Measurements from ENCODE around the gene IFNK. TPM values are rescaled to one million over a fixed set of nuclear protein-coding genes. Genes with fewer than 3 reads are reported as not detected.

Gene IFNK, protein sequence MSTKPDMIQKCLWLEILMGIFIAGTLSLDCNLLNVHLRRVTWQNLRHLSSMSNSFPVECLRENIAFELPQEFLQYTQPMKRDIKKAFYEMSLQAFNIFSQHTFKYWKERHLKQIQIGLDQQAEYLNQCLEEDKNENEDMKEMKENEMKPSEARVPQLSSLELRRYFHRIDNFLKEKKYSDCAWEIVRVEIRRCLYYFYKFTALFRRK
- total RNA-seq (not detected in 2 replicates), polyA plus RNA-seq (not detected in 2 replicates), polyA minus RNA-seq (not detected in 2 replicates), Bru-seq, nascent RNA (not detected), BruChase-seq, experiment 1, labeled RNA remaining after a 6-hour chase (not detected), BruChase-seq, experiment 2, labeled RNA remaining after a 2-hour chase (not detected)
- polyA plus RNA-seq (2011; cell fraction: cytosol; rRNA removed), result not detected in 2 replicates
- not detected in 2 replicates for polyA plus RNA-seq (2011; cell fraction: nucleus; rRNA removed)
- polyA plus RNA-seq (2012), result not detected in 2 replicates
- not detected for polyA minus RNA-seq (2011; cell fraction: cytosol; rRNA and poly(A)+ RNA removed)
- not detected in 2 replicates for polyA minus RNA-seq (2011; cell fraction: nucleus; rRNA and poly(A)+ RNA removed)
- long read RNA-seq, result 0 reads

DNA sequence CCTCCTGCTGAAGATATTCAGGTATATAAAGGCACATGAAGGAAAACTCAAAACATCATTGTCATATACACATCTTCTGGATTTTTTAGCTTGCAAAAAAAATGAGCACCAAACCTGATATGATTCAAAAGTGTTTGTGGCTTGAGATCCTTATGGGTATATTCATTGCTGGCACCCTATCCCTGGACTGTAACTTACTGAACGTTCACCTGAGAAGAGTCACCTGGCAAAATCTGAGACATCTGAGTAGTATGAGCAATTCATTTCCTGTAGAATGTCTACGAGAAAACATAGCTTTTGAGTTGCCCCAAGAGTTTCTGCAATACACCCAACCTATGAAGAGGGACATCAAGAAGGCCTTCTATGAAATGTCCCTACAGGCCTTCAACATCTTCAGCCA is at the start of gene IFNK:
TSS of gene IFNK (plus strand) at position 55 of the 400 bp plus-strand sequence. CDS start at position 102, 47 bp downstream.
- H3K4me1 ChIP-seq (ENCODE audit: control insufficient read depth, extremely low read depth, insufficient read depth, low read length), result peaks cover 8% of the 10 kb centered on the region
- intact Hi-C loops (cut with micrococcal nuclease) (no loop called here), dilution Hi-C loops (cut with MboI; ENCODE audit: extremely low pct_ligation_motif_present, low sequenced_read_pairs) (loop anchor here (25.0 kb wide), 1 partner anchor 187 kb away; no protein-coding TSS in a partner anchor)
- no peak within 1 kb of the TSS for H3K4me3 ChIP-seq (replicated peaks in 1 of 3; ENCODE audit: insufficient read depth in 1 of 3, low read depth in 1 of 3, low read length in 3 of 3)
- no peak for TF ChIP-seq POLR2A (IDR thresholded peaks at IDR 0.05; ENCODE audit: low read depth, low read length)
- TF ChIP-seq, protein P1, sequence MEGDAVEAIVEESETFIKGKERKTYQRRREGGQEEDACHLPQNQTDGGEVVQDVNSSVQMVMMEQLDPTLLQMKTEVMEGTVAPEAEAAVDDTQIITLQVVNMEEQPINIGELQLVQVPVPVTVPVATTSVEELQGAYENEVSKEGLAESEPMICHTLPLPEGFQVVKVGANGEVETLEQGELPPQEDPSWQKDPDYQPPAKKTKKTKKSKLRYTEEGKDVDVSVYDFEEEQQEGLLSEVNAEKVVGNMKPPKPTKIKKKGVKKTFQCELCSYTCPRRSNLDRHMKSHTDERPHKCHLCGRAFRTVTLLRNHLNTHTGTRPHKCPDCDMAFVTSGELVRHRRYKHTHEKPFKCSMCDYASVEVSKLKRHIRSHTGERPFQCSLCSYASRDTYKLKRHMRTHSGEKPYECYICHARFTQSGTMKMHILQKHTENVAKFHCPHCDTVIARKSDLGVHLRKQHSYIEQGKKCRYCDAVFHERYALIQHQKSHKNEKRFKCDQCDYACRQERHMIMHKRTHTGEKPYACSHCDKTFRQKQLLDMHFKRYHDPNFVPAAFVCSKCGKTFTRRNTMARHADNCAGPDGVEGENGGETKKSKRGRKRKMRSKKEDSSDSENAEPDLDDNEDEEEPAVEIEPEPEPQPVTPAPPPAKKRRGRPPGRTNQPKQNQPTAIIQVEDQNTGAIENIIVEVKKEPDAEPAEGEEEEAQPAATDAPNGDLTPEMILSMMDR (IDR thresholded peaks at IDR 0.05; ENCODE audit: extremely low read depth in 1 of 2, insufficient read depth in 1 of 2, low read depth in 1 of 2, low read length in 2 of 2), result no peak
- TF ChIP-seq GATA2 (IDR thresholded peaks at IDR 0.05; ENCODE audit: insufficient read depth, insufficient read length, low read depth, low read length), result no peak
- TF ChIP-seq, protein P2, sequence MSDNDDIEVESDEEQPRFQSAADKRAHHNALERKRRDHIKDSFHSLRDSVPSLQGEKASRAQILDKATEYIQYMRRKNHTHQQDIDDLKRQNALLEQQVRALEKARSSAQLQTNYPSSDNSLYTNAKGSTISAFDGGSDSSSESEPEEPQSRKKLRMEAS (IDR thresholded peaks at IDR 0.05; ENCODE audit: insufficient read depth, insufficient read length), result no peak
- no peak for TF ChIP-seq JUN (IDR thresholded peaks at IDR 0.05; ENCODE audit: borderline replicate concordance, insufficient read depth, insufficient read length, low read depth)
- no peak for TF ChIP-seq MYC (IDR thresholded peaks at IDR 0.05; ENCODE audit: low read depth, low read length)
- no peak for TF ChIP-seq POLR2AphosphoS5 (IDR thresholded peaks at IDR 0.05; ENCODE audit: insufficient read depth, low read depth, low read length)
- TF ChIP-seq FOS (IDR thresholded peaks at IDR 0.05; ENCODE audit: borderline replicate concordance, insufficient read depth, low read length), result no peak
- TF ChIP-seq EZH2 (IDR thresholded peaks at IDR 0.05; ENCODE audit: borderline replicate concordance, low read depth, low read length, severe bottlenecking), result no peak
- no peak within 1 kb of the TSS for H2AFZ ChIP-seq (ENCODE audit: low read depth, low read length)
- H3K9me1 ChIP-seq (replicated peaks; ENCODE audit: control insufficient read depth, extremely low read depth, insufficient read depth, low read length), result no peaks in the 10 kb centered on the region
- BruUV-seq (replicated peaks), result no TSS peak
- no peak within 1 kb of the TSS for H3K27ac ChIP-seq (ENCODE audit: insufficient read depth, low read depth, low read length)
- ChIA-PET CTCF (interaction anchor here (1.1 to 4.5 kb wide), 3 partner anchors 9 to 191 kb away, joined by 3 to 38 read pairs (median 3); no protein-coding TSS in a partner anchor), POLR2A (no interaction called here)
- DNase-seq (ENCODE audit: low read depth, low spot score) (no peak), FAIRE-seq (no peak)
- H3K79me2 ChIP-seq (ENCODE audit: control insufficient read depth, insufficient read depth, low read length), result no peaks in the 10 kb centered on the region
- H3K27me3 ChIP-seq (ENCODE audit: control insufficient read depth in 2 of 2, insufficient read depth in 2 of 2, low read length in 2 of 2), result peaks cover 17 to 40% of the 10 kb centered on the region in 2 experiments
- H3K36me3 ChIP-seq (ENCODE audit: control insufficient read depth in 2 of 2, extremely low read depth in 1 of 2, insufficient read depth in 2 of 2, low read length in 2 of 2), result no peaks in the 10 kb centered on the region
- H4K20me1 ChIP-seq (replicated peaks; ENCODE audit: control insufficient read depth, extremely low read depth, insufficient read depth, low read length), result no peaks in the 10 kb centered on the region
- H3K9ac ChIP-seq (replicated peaks; ENCODE audit: extremely low read depth, insufficient read depth, low read length), result no peak within 1 kb of the TSS
- H3K4me2 ChIP-seq (ENCODE audit: insufficient read depth, low read length), result no peak within 1 kb of the TSS
- H3K9me3 ChIP-seq (replicated peaks; ENCODE audit: control insufficient read depth, insufficient read depth, low read length), result no peaks in the 10 kb centered on the region
